Skeletal muscle satellite cell (primary cell): ENCODE measurements around the gene KLHL25.

ENCODE experiments used
- H3K27me3 ChIP-seq: 2 replicates; pipeline ENCODE4 v1.7.0; 2013; ENCODE audit warnings: low read length; ENCODE audit not compliant: control insufficient read depth, insufficient read depth
- H3K36me3 ChIP-seq: 2 replicates; pipeline ENCODE4 v1.7.0; 2013; ENCODE audit warnings: mild to moderate bottlenecking, control low read depth, low read length; ENCODE audit not compliant: insufficient read depth
- H3K4me1 ChIP-seq: 2 replicates; pipeline ENCODE4 v1.7.0; 2013; ENCODE audit warnings: low read length; ENCODE audit not compliant: control insufficient read depth, insufficient read depth
- H3K4me2 ChIP-seq: 2 replicates; pipeline ENCODE4 v1.7.0; 2013; ENCODE audit warnings: mild to moderate bottlenecking, low read length
- H3K4me3 ChIP-seq: 2 replicates; pipeline ENCODE4 v1.7.0; 2013; ENCODE audit warnings: low read length
- H3K9ac ChIP-seq: 2 replicates; pipeline ENCODE4 v1.7.0; 2013; ENCODE audit warnings: mild to moderate bottlenecking, low read depth, low read length, moderate library complexity
- H3K9me3 ChIP-seq: replicated peaks from 2 replicates; pipeline ENCODE4 v1.7.0; 2013; ENCODE audit warnings: mild to moderate bottlenecking, control low read depth, low read length

The KLHL25 gene

DNA sequence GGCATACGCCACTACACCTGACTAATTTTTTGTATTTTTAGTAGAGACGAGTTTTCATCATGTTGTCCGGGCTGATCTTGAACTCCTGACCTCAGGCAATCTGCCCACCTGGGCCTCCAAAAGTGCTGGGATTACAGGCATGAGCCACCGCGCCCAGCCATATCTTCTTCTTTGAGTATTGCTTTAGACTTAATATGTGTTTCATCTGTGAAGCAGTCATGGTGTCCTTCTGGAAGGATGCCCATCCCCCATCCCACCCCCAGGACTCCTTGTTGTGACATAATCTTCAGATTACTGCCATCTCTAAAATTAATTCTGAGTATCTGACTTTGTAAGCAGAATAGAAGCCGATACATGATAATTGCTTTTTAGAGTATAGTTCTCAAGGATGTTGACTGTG lies 57.7 kb downstream of the KLHL25 start:
- H3K4me1 ChIP-seq: peaks cover 3% of the 10 kb centered on the region
- H3K4me3 ChIP-seq: no peak overlapping the region
- H3K9ac ChIP-seq: no peak overlapping the region
- H3K4me2 ChIP-seq: no peak overlapping the region
- H3K27me3 ChIP-seq: no peaks in the 10 kb centered on the region
- H3K36me3 ChIP-seq: peaks cover 66% of the 10 kb centered on the region
- peaks cover 7% of the 10 kb centered on the region for H3K9me3 ChIP-seq

DNA sequence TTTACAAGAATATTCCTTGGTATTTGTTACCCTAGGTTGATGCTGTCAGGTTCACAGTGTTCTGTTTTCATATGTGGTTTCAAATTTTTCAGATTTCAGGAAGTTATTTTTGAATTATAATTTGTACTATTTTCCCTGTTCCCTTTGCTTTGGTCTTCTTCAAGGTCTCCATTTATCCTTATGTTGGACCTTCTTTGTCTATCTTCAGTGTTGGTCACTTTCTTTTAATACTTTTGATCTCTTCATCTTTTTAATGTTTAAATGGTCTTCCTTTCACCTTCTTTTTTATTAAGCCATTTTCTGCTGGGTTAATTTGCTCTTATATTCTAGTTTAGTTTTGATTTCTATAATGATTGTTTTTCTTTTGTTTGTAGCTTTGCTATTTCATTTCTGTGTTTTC lies 61.3 kb downstream of the KLHL25 start:
- Histone ChIP-seq H3K36me3 (peaks cover 70% of the 10 kb centered on the region), H3K9ac (no peak overlapping the region), H3K4me3 (no peak overlapping the region), H3K27me3 (no peaks in the 10 kb centered on the region), H3K4me1 (peaks cover 7% of the 10 kb centered on the region), H3K4me2 (no peak overlapping the region), H3K9me3 (peaks cover 7% of the 10 kb centered on the region)

DNA sequence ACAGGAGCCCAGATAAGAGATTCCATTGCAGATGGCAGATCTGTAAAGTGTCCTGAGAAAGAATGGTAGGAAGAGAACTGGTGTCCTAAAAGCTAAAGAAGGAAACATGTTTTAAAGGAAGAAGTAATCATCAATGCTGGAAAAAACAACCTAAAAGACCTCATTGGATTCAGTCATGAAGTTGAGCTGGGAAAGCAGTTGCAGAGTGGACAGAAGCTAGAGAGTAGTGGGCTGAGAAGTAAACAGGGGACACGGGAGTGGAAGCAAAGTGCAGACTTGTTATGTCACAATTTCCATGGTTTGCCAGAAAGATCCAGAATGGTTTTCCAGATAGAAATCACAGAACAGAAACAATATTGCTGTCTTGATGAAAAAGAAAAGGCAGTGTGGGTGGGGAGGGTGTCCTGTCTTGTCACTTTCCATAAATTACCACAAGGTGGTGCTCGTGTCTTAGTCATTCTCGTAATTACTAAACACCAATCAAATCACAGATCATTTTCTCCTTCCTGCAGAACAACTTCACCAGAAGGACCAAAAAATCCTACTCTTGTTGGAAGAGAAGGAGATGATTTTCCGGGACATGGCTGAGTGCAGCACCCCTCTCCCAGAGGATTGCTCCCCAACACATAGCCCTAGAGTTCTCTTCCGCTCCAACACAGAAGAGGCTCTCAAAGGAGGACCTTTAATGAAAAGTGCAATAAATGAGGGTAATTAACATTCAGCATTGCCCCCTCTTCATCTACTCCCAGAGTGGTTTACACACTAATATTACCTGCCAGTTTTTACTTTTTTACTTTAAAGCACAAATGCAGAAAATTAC lies 64.5 kb downstream of the KLHL25 start:
- Histone ChIP-seq H3K4me2 (no peak overlapping the region), H3K4me1 (peaks cover 37% of the 10 kb centered on the region), H3K9ac (no peak overlapping the region), H3K4me3 (no peak overlapping the region), H3K36me3 (peaks cover 59% of the 10 kb centered on the region), H3K27me3 (no peaks in the 10 kb centered on the region), H3K9me3 (peaks cover 7% of the 10 kb centered on the region)

DNA sequence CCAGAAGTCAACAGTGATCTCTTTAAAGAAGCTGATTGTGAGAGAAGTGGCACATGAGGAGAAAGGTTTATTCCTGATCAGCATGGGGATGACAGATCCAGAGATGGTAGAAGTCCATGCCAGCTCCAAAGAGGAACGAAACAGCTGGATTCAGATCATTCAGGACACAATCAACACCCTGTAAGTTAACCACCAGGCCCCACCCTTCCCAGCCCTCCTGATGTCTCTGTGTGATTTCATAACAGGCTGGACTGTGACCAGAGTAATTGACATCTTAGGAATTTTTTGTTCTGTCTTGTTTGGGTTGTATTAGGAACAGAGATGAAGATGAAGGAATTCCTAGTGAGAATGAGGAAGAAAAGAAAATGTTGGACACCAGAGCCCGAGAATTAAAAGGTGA lies 67.7 kb downstream of the KLHL25 start:
- peaks cover 48% of the 10 kb centered on the region for H3K36me3 ChIP-seq
- H3K9me3 ChIP-seq: no peaks in the 10 kb centered on the region
- H3K27me3 ChIP-seq: no peaks in the 10 kb centered on the region
- H3K4me2 ChIP-seq: peak overlapping the region; percentile 64
- peak overlapping the region; percentile 77 for H3K9ac ChIP-seq
- H3K4me3 ChIP-seq: peak overlapping the region; percentile 17
- peaks cover 52% of the 10 kb centered on the region for H3K4me1 ChIP-seq

DNA sequence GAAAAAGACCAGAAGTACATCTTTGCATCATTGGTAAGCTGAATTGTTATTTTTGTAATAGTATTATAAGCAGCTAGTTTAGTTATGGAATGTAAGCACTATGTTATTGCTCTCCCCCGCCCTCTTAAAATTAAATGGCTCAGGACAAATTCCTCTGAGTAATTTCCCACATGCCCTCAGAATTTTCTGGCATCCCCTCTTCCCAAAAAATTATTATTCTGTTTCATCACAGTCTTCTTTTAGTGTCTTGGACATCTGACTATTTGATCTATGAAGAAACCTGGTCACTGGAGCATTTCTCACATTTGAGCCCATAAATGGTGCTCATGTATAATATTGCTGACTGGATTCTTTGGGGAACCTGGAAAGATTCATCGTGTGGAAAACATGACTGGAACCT lies 68.3 kb downstream of the KLHL25 start:
- H3K27me3 ChIP-seq: no peaks in the 10 kb centered on the region
- H3K9me3 ChIP-seq: no peaks in the 10 kb centered on the region
- H3K36me3 ChIP-seq: peaks cover 49% of the 10 kb centered on the region
- H3K4me3 ChIP-seq: peak overlapping the region; percentile 17
- H3K4me1 ChIP-seq: peaks cover 52% of the 10 kb centered on the region
- peak overlapping the region; percentile 64 for H3K4me2 ChIP-seq
- peak overlapping the region; percentile 77 for H3K9ac ChIP-seq

DNA sequence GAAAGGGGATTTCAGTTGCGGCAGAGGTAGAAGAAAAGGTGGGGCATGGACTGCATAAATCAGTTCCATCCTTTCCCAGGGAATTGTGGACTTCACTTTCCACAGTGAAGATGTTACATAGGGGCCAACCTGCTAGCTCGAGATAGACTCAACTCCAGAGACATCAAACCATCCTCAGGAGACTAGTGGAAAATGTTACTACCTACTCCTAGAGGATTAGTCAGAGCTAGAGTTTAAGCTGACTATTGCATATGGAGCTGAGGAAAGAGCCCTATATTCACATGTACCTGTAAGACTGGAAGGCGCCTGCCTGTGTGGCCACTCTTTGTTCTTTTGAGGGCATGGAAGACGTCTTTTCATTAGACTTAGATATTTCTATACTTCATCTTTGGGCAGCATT lies 69.2 kb downstream of the KLHL25 start:
- H3K36me3 ChIP-seq: peaks cover 47% of the 10 kb centered on the region

DNA sequence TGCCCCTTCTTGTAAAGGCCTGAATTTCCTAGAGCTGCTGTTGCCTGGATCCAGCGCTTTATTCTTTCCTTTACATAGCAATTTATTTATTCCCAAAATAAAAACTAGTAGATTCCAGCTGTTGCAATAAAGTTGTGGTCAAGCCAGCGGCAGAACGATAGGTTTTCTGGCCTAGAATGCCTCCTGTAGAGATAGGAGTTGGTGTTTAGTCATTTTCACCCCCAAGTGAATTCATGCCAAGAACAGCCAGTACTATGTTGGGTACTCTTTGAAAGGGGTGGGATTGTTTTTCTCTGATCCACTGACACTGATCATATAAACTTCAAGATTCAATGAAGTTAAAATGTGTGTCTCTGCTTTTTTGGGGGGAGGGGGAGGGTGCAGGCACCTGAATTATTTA lies 69.7 kb downstream of the KLHL25 start:
- Histone ChIP-seq H3K4me1 (peaks cover 47% of the 10 kb centered on the region), H3K9me3 (no peaks in the 10 kb centered on the region), H3K4me3 (no peak overlapping the region), H3K4me2 (peak overlapping the region; percentile 64), H3K9ac (peak overlapping the region; percentile 77), H3K27me3 (no peaks in the 10 kb centered on the region), H3K36me3 (peaks cover 45% of the 10 kb centered on the region)

More for the DNA sequence above, 69.2 kb downstream of the KLHL25 start:
- no peaks in the 10 kb centered on the region for H3K27me3 ChIP-seq
- peak overlapping the region; percentile 64 for H3K4me2 ChIP-seq
- H3K4me1 ChIP-seq: peaks cover 50% of the 10 kb centered on the region
- peak overlapping the region; percentile 13 for H3K4me3 ChIP-seq
- no peaks in the 10 kb centered on the region for H3K9me3 ChIP-seq
- H3K9ac ChIP-seq: peak overlapping the region; percentile 77

DNA sequence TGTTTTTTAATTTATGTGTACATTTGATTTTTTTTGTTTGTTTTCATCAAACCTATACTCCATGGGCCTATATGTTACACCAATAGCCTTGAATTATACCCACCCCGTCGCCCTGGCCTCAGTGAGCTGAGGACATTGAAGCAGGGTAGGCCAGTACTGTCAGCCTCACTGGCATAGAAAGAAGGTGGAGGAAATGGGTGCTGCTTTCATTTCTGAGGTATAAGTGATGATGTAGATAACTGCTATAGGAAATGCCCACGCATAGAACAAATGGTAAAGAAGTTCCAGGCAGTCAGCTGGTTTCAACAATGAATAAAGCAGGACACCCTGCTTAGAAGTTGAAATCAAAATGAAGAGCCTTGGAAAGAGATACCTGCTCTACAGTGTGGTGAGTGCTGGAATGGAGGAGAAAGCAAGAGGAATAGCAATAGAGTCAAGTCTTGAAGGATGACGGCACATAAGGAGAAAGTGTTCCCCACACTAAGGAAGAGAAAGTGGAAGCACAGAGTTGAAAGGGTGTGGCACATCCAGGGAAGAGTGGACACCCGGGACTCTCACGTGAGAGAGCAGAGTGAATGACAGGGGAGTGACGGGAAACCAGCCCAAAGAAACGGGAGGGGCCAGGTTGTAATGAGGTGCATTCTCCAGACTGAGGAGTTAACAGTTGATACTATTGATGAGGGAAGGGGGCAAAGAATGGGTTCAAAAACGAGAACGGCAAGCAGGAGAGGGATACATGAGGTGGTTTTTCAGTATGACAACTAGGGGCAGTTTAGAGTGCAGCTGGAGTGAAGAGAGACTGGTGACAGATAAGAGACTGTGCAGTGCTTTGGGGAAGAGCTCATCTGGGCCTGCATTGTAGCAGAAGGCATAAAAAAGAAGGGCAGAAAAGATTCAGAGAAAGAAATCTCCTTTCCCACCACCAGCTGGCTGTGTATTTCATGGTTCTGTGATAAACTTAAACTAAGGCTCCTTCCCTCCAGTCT lies 70.5 kb downstream of the KLHL25 start:
- Histone ChIP-seq H3K4me3 (no peak overlapping the region), H3K4me2 (peak overlapping the region; percentile 64), H3K9ac (peak overlapping the region; percentile 77), H3K9me3 (no peaks in the 10 kb centered on the region), H3K36me3 (peaks cover 44% of the 10 kb centered on the region), H3K4me1 (peaks cover 47% of the 10 kb centered on the region), H3K27me3 (no peaks in the 10 kb centered on the region)

DNA sequence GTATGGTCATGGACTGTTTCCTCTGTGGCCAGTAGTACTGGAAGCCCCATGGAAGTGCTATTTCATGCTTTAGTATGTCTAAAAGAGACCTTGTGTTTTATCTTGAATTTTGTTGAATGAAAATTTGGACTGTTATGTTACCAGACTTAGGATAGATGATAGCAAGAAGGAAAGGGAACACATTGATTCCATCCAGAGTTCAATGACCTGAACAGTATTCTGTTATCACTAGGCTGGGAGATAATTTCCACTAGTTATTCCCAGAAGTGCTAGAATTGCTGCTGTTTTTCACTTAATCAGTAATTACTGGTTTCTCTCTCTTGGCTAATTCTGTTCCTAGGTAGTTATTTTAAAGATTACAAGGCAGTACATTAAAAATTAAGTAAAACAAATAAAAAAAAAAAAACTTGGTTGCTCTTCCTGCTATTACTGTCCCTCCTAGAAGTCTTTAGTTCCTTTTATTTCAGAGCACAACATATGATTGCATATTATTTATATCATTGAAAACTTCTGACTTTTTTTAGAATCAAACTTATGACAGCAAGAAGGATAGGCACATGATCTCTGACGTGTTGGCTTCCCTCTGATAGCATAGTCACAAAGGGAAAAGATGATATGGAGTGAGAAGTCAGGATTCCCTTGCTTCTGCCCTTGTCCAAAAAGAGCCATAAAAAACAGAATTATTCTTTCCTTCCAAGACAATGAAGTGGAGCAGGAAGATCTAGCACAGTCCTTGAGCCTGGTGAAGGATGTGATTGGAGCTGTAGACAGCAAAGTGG lies 72.2 kb downstream of the KLHL25 start:
- Histone ChIP-seq H3K36me3 (peaks cover 49% of the 10 kb centered on the region), H3K4me1 (peaks cover 37% of the 10 kb centered on the region), H3K27me3 (no peaks in the 10 kb centered on the region), H3K9ac (no peak overlapping the region), H3K4me2 (no peak overlapping the region), H3K9me3 (no peaks in the 10 kb centered on the region), H3K4me3 (no peak overlapping the region)

DNA sequence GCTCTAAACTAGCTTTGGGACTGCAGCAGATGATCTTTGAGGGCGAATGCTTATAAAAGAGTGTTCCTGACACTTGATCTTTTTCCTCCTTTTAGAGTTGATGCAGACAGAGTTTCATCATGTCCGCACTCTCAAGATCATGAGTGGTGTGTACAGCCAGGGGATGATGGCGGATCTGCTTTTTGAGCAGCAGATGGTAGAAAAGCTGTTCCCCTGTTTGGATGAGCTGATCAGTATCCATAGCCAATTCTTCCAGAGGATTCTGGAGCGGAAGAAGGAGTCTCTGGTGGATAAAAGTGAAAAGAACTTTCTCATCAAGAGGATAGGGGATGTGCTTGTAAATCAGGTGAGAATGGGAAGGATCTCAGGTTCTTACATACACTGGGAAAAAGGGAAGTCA lies 75.7 kb downstream of the KLHL25 start:
- H3K4me3 ChIP-seq: no peak overlapping the region
- no peak overlapping the region for H3K4me2 ChIP-seq
- no peaks in the 10 kb centered on the region for H3K9me3 ChIP-seq
- H3K4me1 ChIP-seq: peaks cover 3% of the 10 kb centered on the region
- H3K27me3 ChIP-seq: no peaks in the 10 kb centered on the region
- no peak overlapping the region for H3K9ac ChIP-seq
- H3K36me3 ChIP-seq: peaks cover 64% of the 10 kb centered on the region
